ENCODE data around the gene HMGCS1.

HMGCS1 gene

DNA sequence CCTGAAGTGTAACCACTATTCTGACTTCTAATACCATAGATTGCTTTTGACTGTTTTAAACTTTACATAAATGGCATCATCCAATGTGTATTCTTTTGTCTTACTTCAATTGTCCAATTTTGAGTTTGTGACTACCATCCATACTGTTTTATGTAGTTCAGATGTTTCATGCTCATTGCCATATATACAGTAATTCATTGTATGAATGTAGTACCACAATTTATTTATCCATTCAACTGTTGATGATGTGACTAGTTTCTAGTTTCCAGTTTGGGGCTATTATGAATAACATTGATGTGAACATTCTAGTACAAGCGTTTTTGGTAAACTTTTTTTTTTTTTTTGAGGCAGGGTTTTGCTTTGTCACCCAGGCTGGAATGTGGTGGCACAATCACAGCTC lies 55.1 kb downstream of the HMGCS1 start:
- no peak for DNase-seq (ENCODE audit: low spot score)
- TF ChIP-seq CTCF (IDR thresholded peaks at IDR 0.05), result no peak

DNA sequence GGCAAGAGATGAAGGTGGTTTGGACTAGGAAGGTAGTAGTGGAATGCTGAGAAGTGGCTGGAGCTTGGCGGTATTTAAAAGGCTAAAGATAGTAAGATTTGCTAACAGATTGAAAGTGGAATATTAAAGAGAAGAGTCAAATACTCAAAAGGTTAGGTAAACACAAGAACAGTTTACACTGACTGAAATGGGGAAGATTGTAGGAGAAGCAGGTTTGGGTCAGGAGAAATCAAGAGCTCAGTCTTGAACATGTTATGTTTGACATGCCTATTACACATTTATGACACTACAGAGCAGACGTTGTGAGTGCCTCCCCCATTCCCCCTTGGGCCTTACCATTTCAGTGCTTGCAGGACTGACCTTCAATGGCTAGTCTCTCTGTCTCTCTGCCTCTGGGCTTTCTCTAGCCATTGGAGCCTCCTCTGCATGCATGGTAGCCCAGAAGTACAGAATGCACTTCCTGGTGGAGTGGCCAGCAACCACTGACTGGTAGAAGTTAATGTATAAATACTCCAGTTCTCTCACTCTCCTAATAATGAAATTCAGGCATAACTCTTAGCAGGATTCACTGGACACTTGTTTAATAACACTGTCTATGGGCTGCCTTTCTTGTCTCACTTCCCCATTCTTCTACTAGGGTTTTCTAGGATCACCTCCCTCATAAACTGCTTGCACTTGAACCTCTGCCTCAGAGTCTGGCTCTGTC lies 56.8 kb downstream of the HMGCS1 start:
- H3K27ac ChIP-seq, result no peak overlapping the region
- no peak overlapping the region for H3K4me3 ChIP-seq
- no peak for DNase-seq (ENCODE audit: low spot score)
- TF ChIP-seq CTCF (IDR thresholded peaks at IDR 0.05), result no peak

More for the DNA sequence above, 55.1 kb downstream of the HMGCS1 start:
- H3K27ac ChIP-seq, result no peak overlapping the region
- no peak overlapping the region for H3K4me3 ChIP-seq

GRCh38 chr5:43255704-43256103 lies 57.5 kb downstream of the HMGCS1 start:
- Histone ChIP-seq H3K27ac (no peak overlapping the region), H3K4me3 (no peak overlapping the region)
- TF ChIP-seq CTCF (IDR thresholded peaks at IDR 0.05), result no peak
- DNase-seq (ENCODE audit: low spot score), result no peak

DNA sequence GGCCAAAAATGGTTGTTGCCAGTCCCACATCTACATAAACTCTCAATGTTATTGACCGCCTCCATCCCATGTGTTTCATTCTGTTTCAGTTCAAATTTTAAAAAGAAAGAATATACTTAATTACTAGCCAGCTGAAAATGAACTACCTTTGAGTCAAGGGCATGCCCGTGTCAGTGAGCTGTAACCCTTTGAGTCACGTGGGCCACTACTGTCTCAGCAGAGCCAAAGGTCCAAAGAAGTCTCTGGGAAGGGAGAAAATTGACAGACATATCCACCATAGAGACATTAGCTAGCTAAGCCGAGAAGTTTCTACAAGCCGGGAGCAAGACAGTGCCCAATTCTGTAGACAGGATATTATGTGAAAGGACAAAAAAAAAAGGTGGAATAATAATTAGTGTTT lies 61.5 kb downstream of the HMGCS1 start:
- no peak for TF ChIP-seq CTCF (IDR thresholded peaks at IDR 0.05)
- no peak for DNase-seq (ENCODE audit: low spot score)
- Histone ChIP-seq H3K4me3 (no peak overlapping the region), H3K27ac (no peak overlapping the region)

DNA sequence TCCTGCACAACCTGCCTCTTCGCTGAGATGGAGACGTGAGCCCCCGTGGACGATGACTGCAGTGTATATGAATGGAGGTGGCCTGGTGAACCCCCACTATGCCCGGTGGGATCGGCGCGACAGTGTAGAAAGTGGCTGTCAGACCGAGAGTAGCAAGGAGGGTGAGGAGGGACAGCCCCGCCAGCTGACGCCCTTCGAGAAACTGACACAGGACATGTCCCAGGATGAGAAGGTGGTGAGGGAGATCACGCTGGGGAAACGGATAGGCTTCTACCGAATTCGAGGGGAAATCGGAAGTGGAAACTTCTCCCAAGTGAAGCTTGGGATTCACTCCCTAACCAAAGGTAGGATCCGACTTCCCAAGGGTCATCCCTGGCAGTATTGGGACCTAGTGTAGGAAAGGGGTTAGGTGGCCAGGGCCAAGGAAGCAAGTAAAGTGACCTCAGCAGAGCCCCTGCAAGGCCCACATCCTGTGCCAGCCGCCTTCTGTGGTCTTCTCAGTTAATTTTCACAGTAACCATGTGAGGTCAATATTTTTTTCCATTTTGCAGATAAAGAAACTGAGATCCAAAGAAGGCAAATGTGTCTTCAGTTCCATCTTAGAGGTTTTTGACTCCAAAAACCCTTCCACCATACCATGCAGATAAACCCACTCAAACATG lies 67.4 kb downstream of the HMGCS1 start:
- H3K27ac ChIP-seq, result no peak overlapping the region
- H3K4me3 ChIP-seq, result no peak overlapping the region
- DNase-seq (ENCODE audit: low spot score), result no peak
- no peak for TF ChIP-seq CTCF (IDR thresholded peaks at IDR 0.05)

GRCh38 chr5:43244823-43245565 lies 68.2 kb downstream of the HMGCS1 start:
- Histone ChIP-seq H3K27ac (no peak overlapping the region), H3K4me3 (no peak overlapping the region)
- TF ChIP-seq CTCF (IDR thresholded peaks at IDR 0.05), result no peak
- DNase-seq (ENCODE audit: low spot score), result no peak

All from coronary artery (tissue), 2 donors.